Right lobe of liver (tissue), 6 donors: ENCODE measurements around the gene ZNF780B. TPM values are rescaled to one million over a fixed set of nuclear protein-coding genes. Genes with fewer than 3 reads are reported as not detected.

Experiments used
- ATAC-seq, 4 donors: fragments of 200-7000 bp; cut with Tn5 transposase; one replicate each; pipeline ENCODE4 v1.9.1; 2020; ENCODE audit warnings: mild to moderate bottlenecking in 4 of 4, moderate library complexity in 4 of 4
- DNase-seq, 3 donors: peaks; one replicate each; pipeline ENCODE4 v3.0.0-alpha.2; 2020
- H3K27ac ChIP-seq, 3 donors: fragments of 200-600 bp; one replicate each; pipeline ENCODE4 v1.8.0; 2022
- H3K27me3 ChIP-seq, 2 donors: fragments of 200-600 bp; one replicate each; pipeline ENCODE4 v1.8.0; 2022
- H3K36me3 ChIP-seq, 4 donors: fragments of 200-600 bp; sonication (generic) in 1 of 4; one replicate each; pipeline versions ENCODE4 v1.5.1 to v1.8.0; 2017 to 2022; ENCODE audit warnings: control low read depth in 1 of 4
- H3K4me1 ChIP-seq, 4 donors: fragments of 200-600 bp; sonication (generic) in 1 of 4; one replicate each; pipeline versions ENCODE4 v1.5.1 to v1.8.0; 2017 to 2022; ENCODE audit warnings: control low read depth in 1 of 4
- H3K4me3 ChIP-seq, 3 donors: fragments of 200-600 bp; one replicate each; pipeline ENCODE4 v1.8.0; 2022
- H3K9me3 ChIP-seq, 4 donors: fragments of 200-600 bp; sonication (generic) in 1 of 4; one replicate each; pipeline versions ENCODE4 v1.5.1 to v1.8.0; 2017 to 2022; ENCODE audit warnings: control low read depth in 1 of 4
- CTCF ChIP-seq, 4 donors: fragments of 200-600 bp in 3 of 4; fragments of 450-650 bp in 1 of 4; IDR thresholded peaks; one replicate each; pipeline versions ENCODE4 v1.5.1 to v1.8.0; 2016 to 2022; ENCODE audit warnings: antibody characterized with exemption in 4 of 4, mild to moderate bottlenecking in 2 of 4
- POLR2A ChIP-seq: fragments of 450-650 bp; IDR thresholded peaks from one replicate; pipeline ENCODE4 v1.6.1; 2017; ENCODE audit warnings: antibody characterized with exemption, mild to moderate bottlenecking
- WGBS: methylation state at CpG from one replicate; pipeline ENCODE4 v1.1.6; 2018; ENCODE audit warnings: low coverage, low lambda C conversion rate; ENCODE audit not compliant: insufficient coverage; ENCODE audit errors: missing lambda C conversion rate; 5-methylcytosine and 5-hydroxymethylcytosine counted together
- intact Hi-C, 2 donors: fragments of 100-400 bp; cut with DNase I; formaldehyde crosslinking; loops; one replicate each; pipeline versions ENCODE4 v1.11.2 to v1.14.1; 2022
- total RNA-seq, 6 experiments: library from RNA; depleted of rRNA in 2 of 6; stranded (reverse); fragments of >200 nt in 2 of 6; fragmentation: NEBNext Ultra II Directional in 3 of 6; extraction: Animal tissue kit (Norgen Biotek cat#: 25700) in 3 of 6; gene quantifications; one replicate each; pipeline versions ENCODE4 v1.1.0 to v1.2.4, GENCODE V29; 2016 to 2023
- donor health status: DM: no; HTN: yes; CAD: no.
- donor health status: DM: no; HTN: no; CAD: no.
- donor health status: DM: no; HTN: no; CAD: no.
- donor health status: DM: no; HTN: yes; CAD: no.
- donor health status: DM: no; HTN: yes; CAD: no.

Gene ZNF780B
- total RNA-seq, 6 experiments from 2014 or later: 3.2 to 9.6 (median 5.8) TPM

- H3K27me3 ChIP-seq: no peaks in the 10 kb centered on the region
- H3K4me1 ChIP-seq: no peaks in the 10 kb centered on the region
- TF ChIP-seq CTCF (IDR thresholded peaks at IDR 0.05) (no peak), POLR2A (no peak)
- ATAC-seq: no peak
- 77% methylated on average over 1 of the region's 1 CpG for WGBS
- H3K36me3 ChIP-seq: peaks cover 0 to 5% (median 0%) of the 10 kb centered on the region in 4 donors
- no peak overlapping the region for H3K4me3 ChIP-seq
- intact Hi-C loops: no loop called here
- no peak overlapping the region for H3K27ac ChIP-seq
- DNase-seq: no peak
- peaks cover 0 to 8% (median 2%) of the 10 kb centered on the region in 4 donors for H3K9me3 ChIP-seq
These were observed 68.4 kb downstream of the ZNF780B start for GRCh38 chr19:39987596-39987995.

- Histone ChIP-seq H3K27ac (no peak overlapping the region), H3K27me3 (no peaks in the 10 kb centered on the region), H3K36me3 (peaks cover 0 to 10% (median 0%) of the 10 kb centered on the region in 4 donors), H3K4me1 (no peaks in the 10 kb centered on the region), H3K4me3 (no peak overlapping the region), H3K9me3 (peaks cover 0 to 8% (median 2%) of the 10 kb centered on the region in 4 donors)
- intact Hi-C loops: no loop called here
- no peak for DNase-seq
- ATAC-seq: no peak
- no peak for TF ChIP-seq POLR2A
- no peak for TF ChIP-seq CTCF (IDR thresholded peaks at IDR 0.05)
These were observed 68.9 kb downstream of the ZNF780B start for GRCh38 chr19:39987167-39987566.

- Histone ChIP-seq H3K4me1 (no peaks in the 10 kb centered on the region), H3K27me3 (no peaks in the 10 kb centered on the region), H3K27ac (no peak overlapping the region), H3K36me3 (peaks cover 0 to 15% (median 0%) of the 10 kb centered on the region in 4 donors), H3K9me3 (peaks cover 0 to 8% (median 2%) of the 10 kb centered on the region in 4 donors), H3K4me3 (no peak overlapping the region)
- TF ChIP-seq POLR2A (no peak), CTCF (IDR thresholded peaks at IDR 0.05) (no peak)
- intact Hi-C loops: no loop called here
- DNase-seq (no peak), ATAC-seq (no peak)
These were observed 69.4 kb downstream of the ZNF780B start for GRCh38 chr19:39986643-39987042.

GRCh38 chr19:39983695-39984300 lies 72.2 kb downstream of the ZNF780B start:
- TF ChIP-seq POLR2A (no peak), CTCF (IDR thresholded peaks at IDR 0.05) (no peak)
- Histone ChIP-seq H3K27me3 (no peaks in the 10 kb centered on the region), H3K36me3 (peaks cover 0 to 39% (median 10%) of the 10 kb centered on the region in 4 donors), H3K4me1 (no peaks in the 10 kb centered on the region), H3K9me3 (peaks cover 0 to 8% (median 2%) of the 10 kb centered on the region in 4 donors), H3K4me3 (no peak overlapping the region), H3K27ac (no peak overlapping the region)
- DNase-seq: no peak
- intact Hi-C loops: no loop called here
- ATAC-seq: no peak
- 92% methylated on average over 4 of the region's 5 CpGs for WGBS

- no peak for DNase-seq
- Histone ChIP-seq H3K9me3 (peaks cover 0 to 8% (median 2%) of the 10 kb centered on the region in 4 donors), H3K4me3 (no peak overlapping the region), H3K27me3 (no peaks in the 10 kb centered on the region), H3K36me3 (peaks cover 0 to 40% (median 16%) of the 10 kb centered on the region in 4 donors), H3K4me1 (no peaks in the 10 kb centered on the region), H3K27ac (no peak overlapping the region)
- no peak for ATAC-seq
- intact Hi-C loops: no loop called here
- 100% methylated on average over 1 of the region's 1 CpG for WGBS
- no peak for TF ChIP-seq CTCF (IDR thresholded peaks at IDR 0.05)
- TF ChIP-seq POLR2A: no peak
These were observed 73.1 kb downstream of the ZNF780B start for GRCh38 chr19:39982883-39983282.
